GM19099 (cell line): Measurements from ENCODE around the gene SFRP2.

Experiments
- POLR2A ChIP-seq: IDR thresholded peaks from 3 replicates; pipeline ENCODE4 v1.6.1; 2011; ENCODE audit warnings: low read depth; ENCODE audit not compliant: insufficient read length; ENCODE audit errors: extremely low read depth

SFRP2 gene

GRCh38 chr4:153788413-153789276, at the start of gene SFRP2:
TSS of gene SFRP2 (minus strand) at chr4:153789083. CDS start at chr4:153788835, 248 bp downstream.
- no peak for TF ChIP-seq POLR2A

- TF ChIP-seq POLR2A = no peak
Observed at GRCh38 chr4:153838564-153838963, 49.7 kb upstream of the SFRP2 start.

- TF ChIP-seq POLR2A = no peak
Observed at GRCh38 chr4:153834901-153835300, 46.0 kb upstream of the SFRP2 start.

- TF ChIP-seq POLR2A = no peak
Observed at GRCh38 chr4:153832720-153833287, 43.9 kb upstream of the SFRP2 start.

- TF ChIP-seq POLR2A = no peak
Observed at GRCh38 chr4:153832054-153832453, 43.2 kb upstream of the SFRP2 start.

GRCh38 chr4:153831245-153831644, 42.4 kb upstream of the SFRP2 start:
- no peak for TF ChIP-seq POLR2A

GRCh38 chr4:153825691-153826090, 36.8 kb upstream of the SFRP2 start:
- no peak for TF ChIP-seq POLR2A

GRCh38 chr4:153825126-153825525, 36.2 kb upstream of the SFRP2 start:
- TF ChIP-seq POLR2A = no peak

- TF ChIP-seq POLR2A = no peak
Observed at GRCh38 chr4:153824501-153824900, 35.6 kb upstream of the SFRP2 start.

- no peak for TF ChIP-seq POLR2A
Observed at GRCh38 chr4:153823483-153823882, 34.6 kb upstream of the SFRP2 start.

- no peak for TF ChIP-seq POLR2A
Observed at GRCh38 chr4:153822316-153822715, 33.4 kb upstream of the SFRP2 start.

- no peak for TF ChIP-seq POLR2A
Observed at GRCh38 chr4:153817466-153817865, 28.6 kb upstream of the SFRP2 start.

GRCh38 chr4:153816542-153816941, 27.7 kb upstream of the SFRP2 start:
- no peak for TF ChIP-seq POLR2A

GRCh38 chr4:153814789-153815188, 25.9 kb upstream of the SFRP2 start:
- no peak for TF ChIP-seq POLR2A

- TF ChIP-seq POLR2A = no peak
Observed at GRCh38 chr4:153809916-153810810, 21.3 kb upstream of the SFRP2 start.
